Superior temporal gyrus (tissue), 1 donor: ENCODE measurements around the gene PGAM1.
"Not testable (repeated sequence)": the region's sequence is repeated elsewhere in the genome, so short reads cannot be mapped to it uniquely, and the experiment has no call there.

Source experiments
- DNase-seq: peaks from one replicate; pipeline ENCODE4 v3.0.0-alpha.2; 2016; ENCODE audit errors: extremely low spot score

PGAM1 gene

GRCh38 chr10:97425964-97426775 is at the start of gene PGAM1:
Gene PGAM1 (plus strand): TSS chr10:97426191. CDS start chr10:97426308, 117 bp downstream.
- peak; percentile 96 for DNase-seq

- no peak for DNase-seq
Observed at GRCh38 chr10:97376413-97376812, 49.6 kb upstream of the PGAM1 start.

- DNase-seq = no peak
Observed at GRCh38 chr10:97378933-97379921, 46.8 kb upstream of the PGAM1 start.

- no peak for DNase-seq
Observed at GRCh38 chr10:97380516-97380915, 45.5 kb upstream of the PGAM1 start.

DNA sequence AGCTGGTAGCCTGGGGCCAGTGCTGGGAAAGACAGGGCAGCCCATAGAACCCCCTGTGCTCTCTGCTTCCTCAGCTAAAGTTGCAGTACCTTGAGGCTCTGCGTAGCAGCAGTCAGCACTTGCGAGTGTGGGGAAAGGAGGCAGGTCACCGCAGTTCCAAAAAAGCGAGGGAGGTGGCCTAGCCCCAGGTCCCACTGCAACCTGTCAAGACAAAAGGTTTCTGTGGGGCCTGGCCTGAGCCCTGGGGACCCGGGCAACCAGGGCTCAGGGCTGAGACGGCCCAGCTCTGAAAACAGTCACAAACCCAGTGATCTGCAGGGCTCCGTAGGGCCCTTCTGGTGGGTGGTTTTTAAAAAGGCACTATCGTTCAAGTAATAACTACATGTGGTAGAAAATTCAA is 44.4 kb upstream of the PGAM1 start:
- DNase-seq = no peak

DNA sequence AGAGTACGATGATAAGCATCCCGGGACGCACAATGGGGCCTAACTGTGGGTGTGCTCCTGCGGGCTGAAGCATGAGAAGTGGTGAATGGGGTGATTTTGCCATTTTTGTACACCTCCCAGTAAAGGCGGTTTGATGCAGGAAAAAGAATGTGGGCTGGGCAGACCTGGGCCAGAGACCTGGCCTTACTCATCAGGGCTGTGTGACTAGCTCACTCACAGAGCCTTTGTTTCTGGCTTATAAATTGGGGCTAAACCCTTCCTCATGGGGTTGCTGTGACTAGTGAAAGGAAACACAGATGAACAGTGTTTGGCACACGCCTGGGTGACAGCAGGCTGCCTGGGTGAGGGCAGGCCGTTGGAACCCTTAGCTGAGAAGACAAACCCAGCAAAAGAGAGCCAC is 42.8 kb upstream of the PGAM1 start:
- no peak for DNase-seq

- DNase-seq = no peak
Observed at GRCh38 chr10:97384156-97384555, 41.8 kb upstream of the PGAM1 start.

DNA sequence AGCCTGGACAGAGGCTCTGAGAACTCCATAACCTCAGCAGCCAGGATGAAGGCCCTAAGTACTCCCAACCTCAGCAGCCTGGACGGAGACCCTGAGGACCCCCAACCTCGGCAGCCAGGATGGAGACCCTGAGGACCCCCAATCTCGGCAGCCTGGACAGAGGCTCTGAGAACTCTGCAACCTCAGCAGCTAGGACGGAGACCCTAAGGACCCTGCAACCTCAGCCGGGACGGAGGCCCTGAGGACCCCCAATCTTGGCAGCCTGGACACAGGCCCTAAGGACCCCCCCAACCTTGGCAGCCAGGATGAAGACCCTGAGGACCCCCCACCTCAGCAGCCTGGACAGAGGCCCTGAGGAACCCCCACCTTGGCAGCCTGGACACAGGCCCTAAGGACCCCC is 41.4 kb upstream of the PGAM1 start:
- DNase-seq = no peak

DNA sequence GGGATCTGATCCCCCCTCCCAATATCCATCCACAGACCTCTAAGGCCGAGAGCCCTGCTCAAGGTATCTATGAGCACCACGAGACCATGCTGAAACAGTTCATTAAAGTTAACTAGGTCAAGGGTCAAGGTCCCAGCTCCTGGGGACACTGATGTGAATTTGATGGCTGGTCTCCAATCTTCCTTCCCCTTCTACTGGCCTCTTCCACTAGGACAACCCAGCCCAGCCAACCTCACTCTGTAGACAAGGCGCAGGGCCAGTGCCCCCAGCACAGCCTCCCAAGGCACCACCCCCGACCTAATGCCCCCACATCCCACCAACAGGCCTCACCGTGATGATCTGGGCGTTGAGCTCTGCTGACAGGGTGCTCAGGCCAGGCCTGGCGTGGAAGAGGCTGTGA is 40.4 kb upstream of the PGAM1 start:
- no peak for DNase-seq

GRCh38 chr10:97388152-97388551 is 37.8 kb upstream of the PGAM1 start:
- no peak for DNase-seq

GRCh38 chr10:97390091-97390490 is 35.9 kb upstream of the PGAM1 start:
- DNase-seq = no peak

DNA sequence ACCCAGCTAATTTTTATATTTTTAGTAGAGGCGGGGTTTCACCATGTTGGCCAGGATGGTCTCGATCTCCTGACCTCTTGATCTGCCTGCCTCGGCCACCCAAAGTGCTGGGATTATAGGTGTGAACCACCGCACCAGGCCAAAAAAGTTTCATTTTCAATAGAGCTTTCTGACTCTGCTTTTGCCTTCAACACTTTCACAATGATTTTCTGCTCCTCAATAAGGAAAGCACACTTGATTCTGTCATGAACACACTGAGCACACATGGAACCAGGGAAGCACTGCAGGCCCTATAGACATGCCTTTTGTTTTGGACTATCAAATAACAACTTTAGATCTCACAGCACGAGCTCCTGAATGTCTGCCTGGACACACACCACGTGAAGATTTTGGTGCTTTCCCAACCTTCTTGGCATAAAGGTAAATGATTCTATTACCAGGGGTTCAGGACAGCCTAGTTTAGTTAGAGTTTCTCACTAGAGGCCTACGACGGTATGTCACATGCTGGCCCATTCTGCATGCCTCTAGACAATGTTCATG is 32.9 kb upstream of the PGAM1 start:
- DNase-seq = no peak

- no peak for DNase-seq
Observed at GRCh38 chr10:97396056-97396455, 29.9 kb upstream of the PGAM1 start.

GRCh38 chr10:97399843-97400545 is 26.0 kb upstream of the PGAM1 start:
- peak; percentile 18 for DNase-seq

- peak; percentile 99 for DNase-seq
Observed at GRCh38 chr10:97400665-97401454, 25.1 kb upstream of the PGAM1 start, which contains the start of gene RRP12. Gene RRP12 (minus strand): TSS chr10:97401340. CDS start chr10:97401231, 109 bp downstream.

GRCh38 chr10:97401455-97401919 is 24.5 kb upstream of the PGAM1 start:
- DNase-seq = no peak

DNA sequence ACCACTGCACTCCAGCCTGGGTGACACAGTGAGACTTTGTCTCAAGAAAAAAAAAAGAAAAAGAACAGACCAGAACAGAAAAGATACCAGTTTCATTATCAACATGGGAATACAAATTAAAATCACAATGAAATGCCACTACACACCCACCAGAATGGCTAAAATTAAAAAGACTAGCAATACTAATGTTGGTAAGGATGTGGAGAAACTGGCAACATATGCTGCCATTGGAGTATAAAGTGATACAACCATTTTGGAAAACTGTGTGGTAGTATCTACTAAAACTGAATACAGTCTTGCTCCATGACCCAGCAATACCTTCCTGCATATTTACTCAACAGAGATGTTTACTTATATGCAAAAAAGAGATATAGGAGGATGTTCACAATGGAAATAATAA is 21.9 kb upstream of the PGAM1 start:
- no peak for DNase-seq

DNA sequence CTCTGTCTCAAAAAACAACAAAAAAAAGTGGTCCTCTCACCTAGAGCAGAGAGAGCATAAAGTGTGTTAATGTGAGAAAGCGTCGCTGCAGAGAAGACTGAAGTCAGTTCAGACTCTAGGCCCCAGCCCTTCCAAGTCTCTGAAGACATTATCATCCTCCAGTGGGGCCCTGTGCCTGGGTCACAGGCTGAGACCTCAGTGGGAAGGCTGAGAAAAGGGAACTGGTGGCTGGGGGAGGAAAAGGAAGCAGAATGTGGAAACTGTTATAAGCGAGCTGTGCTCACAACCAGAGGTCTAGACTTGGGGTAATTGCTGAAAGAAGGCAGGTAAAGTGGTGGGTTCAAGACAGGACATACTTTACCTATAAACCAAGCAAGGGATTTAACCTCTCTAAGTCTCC is 19.9 kb upstream of the PGAM1 start:
- DNase-seq = no peak

- DNase-seq = not testable (repeated sequence)
Observed at GRCh38 chr10:97406483-97406882, 19.5 kb upstream of the PGAM1 start.

GRCh38 chr10:97407211-97407951 is 18.6 kb upstream of the PGAM1 start:
- DNase-seq = peak; percentile 87
